HG02798 (cell line): ENCODE data around the gene HIVEP2.

Experiments
- ATAC-seq: cut with Tn5 transposase; IDR thresholded peaks from one replicate; pipeline ENCODE4 v1.9.1; 2021; ENCODE audit warnings: mild to moderate bottlenecking; ENCODE audit not compliant: unreplicated experiment, poor library complexity

The HIVEP2 gene

GRCh38 chr6:142896732-142897131 is 48.2 kb downstream of the HIVEP2 start:
- ATAC-seq: no peak

GRCh38 chr6:142893088-142893487 is 51.9 kb downstream of the HIVEP2 start:
- no peak for ATAC-seq

- no peak for ATAC-seq
These were observed 52.5 kb downstream of the HIVEP2 start for GRCh38 chr6:142892254-142893021.

GRCh38 chr6:142891454-142891853 is 53.5 kb downstream of the HIVEP2 start:
- no peak for ATAC-seq

GRCh38 chr6:142888456-142888855 is 56.5 kb downstream of the HIVEP2 start:
- ATAC-seq: no peak

- no peak for ATAC-seq
These were observed 57.5 kb downstream of the HIVEP2 start for GRCh38 chr6:142887517-142887916.

- peak; percentile 84 for ATAC-seq
These were observed 58.4 kb downstream of the HIVEP2 start for GRCh38 chr6:142886431-142887170.

- peak; percentile 68 for ATAC-seq
These were observed 59.7 kb downstream of the HIVEP2 start for GRCh38 chr6:142885182-142885867.

GRCh38 chr6:142884214-142885035 is 60.6 kb downstream of the HIVEP2 start:
- no peak for ATAC-seq

- ATAC-seq: no peak
These were observed 62.0 kb downstream of the HIVEP2 start for GRCh38 chr6:142883011-142883410.

GRCh38 chr6:142881761-142882160 is 63.2 kb downstream of the HIVEP2 start:
- no peak for ATAC-seq

- no peak for ATAC-seq
These were observed 63.7 kb downstream of the HIVEP2 start for GRCh38 chr6:142881290-142881689.

- ATAC-seq: no peak
These were observed 64.8 kb downstream of the HIVEP2 start for GRCh38 chr6:142880201-142880600.

GRCh38 chr6:142879527-142879926 is 65.4 kb downstream of the HIVEP2 start:
- no peak for ATAC-seq

GRCh38 chr6:142879076-142879475 is 65.9 kb downstream of the HIVEP2 start:
- ATAC-seq: no peak

- ATAC-seq: peak; percentile 67
These were observed 66.6 kb downstream of the HIVEP2 start for GRCh38 chr6:142878407-142878806.

- ATAC-seq: no peak
These were observed 70.3 kb downstream of the HIVEP2 start for GRCh38 chr6:142874676-142875075.

- ATAC-seq: no peak
These were observed 72.6 kb downstream of the HIVEP2 start for GRCh38 chr6:142872376-142872775.

GRCh38 chr6:142871910-142872331 is 73.1 kb downstream of the HIVEP2 start:
- peak; percentile 96 for ATAC-seq

- no peak for ATAC-seq
These were observed 74.1 kb downstream of the HIVEP2 start for GRCh38 chr6:142870787-142871415.
